Measurements from ENCODE around the gene TALDO1. TPM values are rescaled to one million over a fixed set of nuclear protein-coding genes. Genes with fewer than 3 reads are reported as not detected.
A peak's percentile ranks its signal among the peaks of the same experiment; 100 is the strongest.

TALDO1 gene
- total and polyA plus RNA-seq, 4 donors, result 72.5 to 181 (median 128) TPM

DNA sequence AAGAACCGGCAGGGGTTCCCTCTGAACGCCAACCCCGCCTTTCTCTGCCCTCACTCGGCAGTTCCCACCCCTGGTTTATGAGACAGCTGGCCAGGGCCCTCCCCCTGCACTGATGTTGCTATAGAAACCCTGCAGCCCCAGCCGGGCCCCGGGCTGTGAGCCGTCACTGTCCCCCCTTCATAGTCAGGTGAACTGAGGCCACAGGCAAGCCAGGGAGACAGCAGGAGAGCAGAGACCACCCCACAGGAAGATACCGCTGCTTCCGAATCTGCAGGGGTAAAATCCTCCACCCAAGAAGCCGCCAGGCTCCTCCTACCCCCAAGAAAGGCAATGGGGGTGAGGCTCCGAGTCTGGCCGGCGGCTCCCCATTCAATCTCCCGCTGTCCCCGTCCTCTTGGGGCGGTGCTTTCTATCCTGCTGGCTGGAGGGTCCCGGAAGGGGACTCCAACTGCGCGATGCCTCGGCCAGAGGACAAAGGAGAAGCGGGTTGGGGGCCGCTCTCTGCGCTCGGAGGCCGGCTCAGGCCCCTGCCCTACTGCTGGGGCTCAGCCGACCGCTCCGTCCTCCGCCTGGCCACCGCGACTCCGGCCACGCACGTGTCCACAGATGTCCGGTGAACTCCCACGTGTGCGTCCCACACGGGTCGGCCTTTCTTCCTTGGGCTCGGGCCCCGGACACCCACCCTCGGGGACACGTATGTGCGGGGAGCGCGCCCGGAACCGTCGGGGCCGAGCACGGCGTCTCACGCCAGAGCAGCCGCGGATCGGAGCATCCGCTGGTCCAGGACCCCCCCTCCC, 50.2 kb downstream of the TALDO1 start:
- Histone ChIP-seq H3K27ac (ENCODE audit: low read depth in 1 of 2, low read length in 2 of 2) (peak overlapping the region; percentile 97 to 98), H3K4me1 (ENCODE audit: control insufficient read depth in 4 of 4, insufficient read depth in 4 of 4, low read length in 3 of 4) (peaks cover 11 to 46% (median 28%) of the 10 kb centered on the region in 4 donors)

DNA sequence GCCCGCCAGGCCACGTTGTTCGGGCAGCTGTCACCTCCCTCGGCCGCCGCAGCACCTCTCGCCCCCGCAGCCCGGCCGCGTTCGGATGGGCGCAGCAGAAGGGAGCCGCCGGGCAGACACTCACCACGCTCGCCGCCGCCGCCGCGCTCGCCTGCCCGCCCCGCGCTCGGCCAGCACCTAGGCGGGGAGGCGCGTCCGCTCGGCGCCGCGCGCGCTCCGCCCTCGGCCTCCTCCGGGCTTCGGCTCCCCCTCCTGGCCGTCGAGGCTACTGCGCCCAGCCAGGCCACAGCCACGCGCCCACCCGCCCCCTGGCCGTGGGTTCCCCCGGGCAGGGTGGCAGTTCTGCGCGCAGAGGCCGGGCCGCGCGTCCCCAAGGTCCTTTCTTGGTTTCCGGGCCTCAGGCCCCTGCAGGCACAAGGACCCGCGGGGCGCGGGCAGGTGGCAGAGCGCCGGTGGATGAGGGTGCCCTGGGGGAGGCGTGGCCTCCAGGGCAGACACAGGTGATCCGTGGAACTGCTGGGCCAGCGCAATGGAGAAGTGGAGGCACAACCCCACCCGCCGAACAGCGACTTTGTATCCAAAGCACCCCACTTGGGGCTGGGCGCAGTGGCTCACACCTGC, 50.9 kb downstream of the TALDO1 start, which contains the start of gene SLC25A22:
Gene SLC25A22 (minus strand): TSS at position 189 of the 621 bp plus-strand sequence. CDS start 3,275 bp downstream, outside the sequence.
- 3% methylated on average over 69 of the region's 69 CpGs for WGBS
- peak within 1 kb of the TSS; percentile 97 to 98 for H3K27ac ChIP-seq (ENCODE audit: low read depth in 1 of 2, low read length in 2 of 2)

More for the DNA sequence above, 50.2 kb downstream of the TALDO1 start:
- Histone ChIP-seq H3K27me3 (ENCODE audit: control insufficient read depth in 4 of 4, insufficient read depth in 4 of 4, low read length in 3 of 4) (no peaks in the 10 kb centered on the region), H3K36me3 (ENCODE audit: control insufficient read depth in 4 of 4, insufficient read depth in 3 of 4, low read depth in 1 of 4, low read length in 3 of 4) (peaks cover 0 to 8% (median 3%) of the 10 kb centered on the region in 4 donors), H3K4me3 (ENCODE audit: low read depth in 1 of 3, low read length in 3 of 3) (peak overlapping the region; percentile 8 to 77 (median 46)), H3K9me3 (ENCODE audit: control insufficient read depth in 4 of 4, low read length in 3 of 4) (no peaks in the 10 kb centered on the region), H3K9ac (ENCODE audit: low read depth in 1 of 2, low read length in 2 of 2) (peak overlapping the region; percentile 17 to 58)
- peak; percentile 57 for DNase-seq (ENCODE audit: low spot score)
- TF ChIP-seq SP1 (IDR thresholded peaks at IDR 0.05) (peak; percentile 5), NR2F2 (IDR thresholded peaks at IDR 0.05) (no peak), YY1 (IDR thresholded peaks at IDR 0.05) (no peak)
- TF ChIP-seq, protein P1, sequence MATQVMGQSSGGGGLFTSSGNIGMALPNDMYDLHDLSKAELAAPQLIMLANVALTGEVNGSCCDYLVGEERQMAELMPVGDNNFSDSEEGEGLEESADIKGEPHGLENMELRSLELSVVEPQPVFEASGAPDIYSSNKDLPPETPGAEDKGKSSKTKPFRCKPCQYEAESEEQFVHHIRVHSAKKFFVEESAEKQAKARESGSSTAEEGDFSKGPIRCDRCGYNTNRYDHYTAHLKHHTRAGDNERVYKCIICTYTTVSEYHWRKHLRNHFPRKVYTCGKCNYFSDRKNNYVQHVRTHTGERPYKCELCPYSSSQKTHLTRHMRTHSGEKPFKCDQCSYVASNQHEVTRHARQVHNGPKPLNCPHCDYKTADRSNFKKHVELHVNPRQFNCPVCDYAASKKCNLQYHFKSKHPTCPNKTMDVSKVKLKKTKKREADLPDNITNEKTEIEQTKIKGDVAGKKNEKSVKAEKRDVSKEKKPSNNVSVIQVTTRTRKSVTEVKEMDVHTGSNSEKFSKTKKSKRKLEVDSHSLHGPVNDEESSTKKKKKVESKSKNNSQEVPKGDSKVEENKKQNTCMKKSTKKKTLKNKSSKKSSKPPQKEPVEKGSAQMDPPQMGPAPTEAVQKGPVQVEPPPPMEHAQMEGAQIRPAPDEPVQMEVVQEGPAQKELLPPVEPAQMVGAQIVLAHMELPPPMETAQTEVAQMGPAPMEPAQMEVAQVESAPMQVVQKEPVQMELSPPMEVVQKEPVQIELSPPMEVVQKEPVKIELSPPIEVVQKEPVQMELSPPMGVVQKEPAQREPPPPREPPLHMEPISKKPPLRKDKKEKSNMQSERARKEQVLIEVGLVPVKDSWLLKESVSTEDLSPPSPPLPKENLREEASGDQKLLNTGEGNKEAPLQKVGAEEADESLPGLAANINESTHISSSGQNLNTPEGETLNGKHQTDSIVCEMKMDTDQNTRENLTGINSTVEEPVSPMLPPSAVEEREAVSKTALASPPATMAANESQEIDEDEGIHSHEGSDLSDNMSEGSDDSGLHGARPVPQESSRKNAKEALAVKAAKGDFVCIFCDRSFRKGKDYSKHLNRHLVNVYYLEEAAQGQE (IDR thresholded peaks at IDR 0.05), result no peak
- 1% methylated on average over 57 of the region's 57 CpGs for WGBS

More for the DNA sequence above, 50.9 kb downstream of the TALDO1 start, which contains the start of gene SLC25A22:
- Histone ChIP-seq H3K27me3 (ENCODE audit: control insufficient read depth in 4 of 4, insufficient read depth in 4 of 4, low read length in 3 of 4) (no peaks in the 10 kb centered on the region), H3K36me3 (ENCODE audit: control insufficient read depth in 4 of 4, insufficient read depth in 3 of 4, low read depth in 1 of 4, low read length in 3 of 4) (peaks cover 0 to 7% (median 2%) of the 10 kb centered on the region in 4 donors), H3K4me3 (ENCODE audit: low read depth in 1 of 3, low read length in 3 of 3) (peak within 1 kb of the TSS; percentile 8 to 77 (median 46)), H3K9me3 (ENCODE audit: control insufficient read depth in 4 of 4, low read length in 3 of 4) (no peaks in the 10 kb centered on the region), H3K9ac (ENCODE audit: low read depth in 1 of 2, low read length in 2 of 2) (peak within 1 kb of the TSS; percentile 17 to 58), H3K4me1 (ENCODE audit: control insufficient read depth in 4 of 4, insufficient read depth in 4 of 4, low read length in 3 of 4) (peaks cover 11 to 46% (median 28%) of the 10 kb centered on the region in 4 donors)
- DNase-seq (ENCODE audit: low spot score), result peak; percentile 85
- TF ChIP-seq RXRA (IDR thresholded peaks at IDR 0.05), result no peak
- TF ChIP-seq, protein P2, sequence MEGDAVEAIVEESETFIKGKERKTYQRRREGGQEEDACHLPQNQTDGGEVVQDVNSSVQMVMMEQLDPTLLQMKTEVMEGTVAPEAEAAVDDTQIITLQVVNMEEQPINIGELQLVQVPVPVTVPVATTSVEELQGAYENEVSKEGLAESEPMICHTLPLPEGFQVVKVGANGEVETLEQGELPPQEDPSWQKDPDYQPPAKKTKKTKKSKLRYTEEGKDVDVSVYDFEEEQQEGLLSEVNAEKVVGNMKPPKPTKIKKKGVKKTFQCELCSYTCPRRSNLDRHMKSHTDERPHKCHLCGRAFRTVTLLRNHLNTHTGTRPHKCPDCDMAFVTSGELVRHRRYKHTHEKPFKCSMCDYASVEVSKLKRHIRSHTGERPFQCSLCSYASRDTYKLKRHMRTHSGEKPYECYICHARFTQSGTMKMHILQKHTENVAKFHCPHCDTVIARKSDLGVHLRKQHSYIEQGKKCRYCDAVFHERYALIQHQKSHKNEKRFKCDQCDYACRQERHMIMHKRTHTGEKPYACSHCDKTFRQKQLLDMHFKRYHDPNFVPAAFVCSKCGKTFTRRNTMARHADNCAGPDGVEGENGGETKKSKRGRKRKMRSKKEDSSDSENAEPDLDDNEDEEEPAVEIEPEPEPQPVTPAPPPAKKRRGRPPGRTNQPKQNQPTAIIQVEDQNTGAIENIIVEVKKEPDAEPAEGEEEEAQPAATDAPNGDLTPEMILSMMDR (IDR thresholded peaks at IDR 0.05; ENCODE audit: low read depth, low read length, missing input control), result peak; percentile 78
- peak in 1 of 2 donors; percentile 65 for TF ChIP-seq RAD21 (IDR thresholded peaks at IDR 0.05)
